Prostate gland (tissue), 2 donors: ENCODE results near the gene IQGAP2. TPM values are rescaled to one million over a fixed set of nuclear protein-coding genes. Genes with fewer than 3 reads are reported as not detected.

Experiments
- DNase-seq: peaks from one replicate; pipeline ENCODE4 v3.0.0-alpha.2; 2019; ENCODE audit warnings: low spot score
- H3K27ac ChIP-seq, 2 donors: fragments of 200-600 bp; sonication (generic); 2 replicates each; pipeline ENCODE4 v1.5.1; 2017 to 2019
- H3K27me3 ChIP-seq: fragments of 200-600 bp; sonication (generic); replicated peaks from 2 replicates; pipeline ENCODE4 v1.5.1; 2019; ENCODE audit not compliant: insufficient read depth
- H3K36me3 ChIP-seq, 2 donors: fragments of 200-600 bp; sonication (generic); 1 replicate in 1 of 2; 2 replicates in 1 of 2; pipeline versions ENCODE4 v1.5.1 to v1.8.1; 2017 to 2019
- H3K4me1 ChIP-seq: fragments of 200-600 bp; sonication (generic); replicated peaks from 2 replicates; pipeline ENCODE4 v1.5.1; 2019
- H3K4me3 ChIP-seq, 2 donors: fragments of 200-600 bp; sonication (generic); 2 replicates each; pipeline ENCODE4 v1.5.1; 2017 to 2019
- H3K9me3 ChIP-seq: fragments of 200-600 bp; sonication (generic); 2 replicates; pipeline ENCODE4 v1.5.1; 2017
- CTCF ChIP-seq, 4 experiments: fragments of 200-600 bp in 2 of 4; fragments of 450-650 bp in 2 of 4; sonication (generic) in 2 of 4; IDR thresholded peaks; 1 replicate in 3 of 4; 2 replicates in 1 of 4; pipeline ENCODE4 v1.5.1; 2016 to 2019; ENCODE audit warnings: antibody characterized with exemption in 4 of 4, mild to moderate bottlenecking in 2 of 4, moderate library complexity in 2 of 4
- POLR2A ChIP-seq: fragments of 450-650 bp; IDR thresholded peaks from one replicate; pipeline ENCODE4 v1.6.1; 2016; ENCODE audit warnings: antibody characterized with exemption, mild to moderate bottlenecking
- POLR2AphosphoS5 ChIP-seq: sonication (generic); formaldehyde crosslinking; IDR thresholded peaks from one replicate; pipeline ENCODE4 v1.6.1; 2017; ENCODE audit warnings: antibody characterized with exemption
- WGBS: methylation state at CpG from one replicate; pipeline ENCODE4 v1.1.5; 2018; 5-methylcytosine and 5-hydroxymethylcytosine counted together
- intact Hi-C: fragments of 100-400 bp; cut with DNase I; formaldehyde crosslinking; loops from one replicate; pipeline ENCODE4 v1.14.2; 2022
- total RNA-seq, 2 donors: library from RNA; depleted of rRNA; stranded (reverse); fragments of >200 nt; gene quantifications; one replicate each; pipeline ENCODE4 v1.1.0, GENCODE V29; 2016

The IQGAP2 gene
- total RNA-seq, 2 donors from 2014 or later: 41.5 to 64.9 TPM

DNA sequence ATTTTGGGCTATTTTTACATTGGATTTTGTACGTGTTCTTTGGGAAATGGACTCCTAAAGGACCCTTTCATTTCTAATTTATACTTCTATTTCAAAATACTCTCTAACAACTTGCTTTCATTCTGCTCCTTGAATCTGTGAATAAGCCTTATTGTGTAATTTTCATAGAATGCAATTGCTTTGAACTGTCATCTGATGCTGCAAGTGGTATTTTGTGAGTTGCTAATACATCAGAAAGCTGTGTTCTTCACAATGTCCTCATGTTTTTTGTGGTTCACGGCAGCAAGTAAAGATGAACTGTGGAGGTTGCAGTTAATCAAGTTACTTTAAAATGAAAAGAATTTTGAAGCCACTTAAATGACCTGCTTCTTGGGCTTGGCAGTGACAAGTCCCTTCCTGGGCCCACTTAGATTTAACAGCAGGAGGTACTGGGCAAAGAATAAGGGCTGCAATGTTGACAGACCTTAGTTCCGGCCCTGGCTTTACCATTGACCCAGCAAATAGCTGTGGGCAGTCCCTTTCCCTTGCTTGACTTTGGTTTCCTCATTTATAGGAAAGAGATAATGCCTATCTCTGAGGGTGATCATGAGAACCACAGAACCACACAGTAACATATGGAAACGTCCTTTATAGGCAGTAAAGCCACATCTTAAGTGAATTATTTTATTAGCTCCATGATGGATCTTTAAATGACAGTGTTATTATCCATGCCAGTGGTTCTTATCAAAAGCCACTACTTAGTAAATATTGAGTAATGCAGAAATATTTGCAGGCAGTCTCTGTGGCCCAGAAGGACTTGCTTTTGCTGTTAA is 54.8 kb downstream of the IQGAP2 start:
- H3K27me3 ChIP-seq: no peaks in the 10 kb centered on the region
- no peaks in the 10 kb centered on the region for H3K36me3 ChIP-seq
- no peak overlapping the region for H3K4me3 ChIP-seq
- 46% methylated on average over 4 of the region's 4 CpGs for WGBS
- intact Hi-C loops: no loop called here
- no peaks in the 10 kb centered on the region for H3K4me1 ChIP-seq
- no peak for TF ChIP-seq CTCF (IDR thresholded peaks at IDR 0.05)
- no peak for TF ChIP-seq POLR2AphosphoS5
- no peak for TF ChIP-seq POLR2A
- no peak for DNase-seq
- no peak overlapping the region for H3K27ac ChIP-seq
- H3K9me3 ChIP-seq: no peaks in the 10 kb centered on the region

GRCh38 chr5:76458486-76458830 is 55.4 kb downstream of the IQGAP2 start:
- TF ChIP-seq CTCF (IDR thresholded peaks at IDR 0.05) (no peak), POLR2A (no peak), POLR2AphosphoS5 (no peak)

GRCh38 chr5:76460104-76460503 is 57.0 kb downstream of the IQGAP2 start:
- Histone ChIP-seq H3K9me3 (no peaks in the 10 kb centered on the region), H3K4me3 (no peak overlapping the region), H3K36me3 (no peaks in the 10 kb centered on the region), H3K4me1 (no peaks in the 10 kb centered on the region), H3K27me3 (no peaks in the 10 kb centered on the region), H3K27ac (no peak overlapping the region)
- no peak for TF ChIP-seq CTCF (IDR thresholded peaks at IDR 0.05)
- WGBS: 98% methylated on average over 3 of the region's 3 CpGs
- intact Hi-C loops: no loop called here
- DNase-seq: no peak

More at GRCh38 chr5:76458486-76458830, 55.4 kb downstream of the IQGAP2 start:
- Histone ChIP-seq H3K9me3 (no peaks in the 10 kb centered on the region), H3K27ac (no peak overlapping the region), H3K4me1 (no peaks in the 10 kb centered on the region), H3K36me3 (no peaks in the 10 kb centered on the region), H3K27me3 (no peaks in the 10 kb centered on the region), H3K4me3 (no peak overlapping the region)
- DNase-seq: no peak
- WGBS: 93% methylated on average over 1 of the region's 1 CpG
- intact Hi-C loops: no loop called here

DNA sequence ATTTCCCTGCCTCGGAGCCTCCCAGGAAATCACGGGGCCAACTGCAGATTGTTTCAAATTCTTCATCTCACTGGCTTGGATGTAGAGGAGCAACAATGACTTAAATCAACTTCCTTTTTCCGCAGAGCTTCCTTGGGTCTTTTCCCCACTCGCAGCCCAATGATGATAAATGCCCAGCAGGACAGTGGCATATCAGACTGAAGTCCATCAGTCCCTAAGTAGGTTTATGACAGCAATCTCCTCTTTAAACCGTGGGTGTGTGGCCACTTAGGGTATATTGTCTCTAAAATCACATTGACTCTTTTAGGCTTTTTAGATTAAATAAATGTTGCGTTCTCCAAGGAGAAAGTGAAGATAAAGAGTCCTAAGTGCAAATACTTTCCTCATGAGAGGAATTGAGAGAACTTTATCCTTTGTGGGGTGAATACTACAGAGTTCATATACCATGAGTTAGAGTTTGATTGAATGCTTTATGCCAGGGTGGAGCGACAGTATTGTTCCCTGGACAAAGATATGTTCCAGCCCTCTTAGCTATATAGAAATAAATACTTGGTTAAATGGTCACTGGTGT is 59.1 kb downstream of the IQGAP2 start:
- DNase-seq: no peak
- H3K27me3 ChIP-seq: no peaks in the 10 kb centered on the region
- intact Hi-C loops: no loop called here
- WGBS: 88% methylated on average over 7 of the region's 7 CpGs
- H3K4me1 ChIP-seq: no peaks in the 10 kb centered on the region
- no peaks in the 10 kb centered on the region for H3K9me3 ChIP-seq
- TF ChIP-seq POLR2A (no peak), CTCF (IDR thresholded peaks at IDR 0.05) (no peak), POLR2AphosphoS5 (no peak)
- H3K27ac ChIP-seq: no peak overlapping the region
- H3K4me3 ChIP-seq: no peak overlapping the region
- H3K36me3 ChIP-seq: no peaks in the 10 kb centered on the region

DNA sequence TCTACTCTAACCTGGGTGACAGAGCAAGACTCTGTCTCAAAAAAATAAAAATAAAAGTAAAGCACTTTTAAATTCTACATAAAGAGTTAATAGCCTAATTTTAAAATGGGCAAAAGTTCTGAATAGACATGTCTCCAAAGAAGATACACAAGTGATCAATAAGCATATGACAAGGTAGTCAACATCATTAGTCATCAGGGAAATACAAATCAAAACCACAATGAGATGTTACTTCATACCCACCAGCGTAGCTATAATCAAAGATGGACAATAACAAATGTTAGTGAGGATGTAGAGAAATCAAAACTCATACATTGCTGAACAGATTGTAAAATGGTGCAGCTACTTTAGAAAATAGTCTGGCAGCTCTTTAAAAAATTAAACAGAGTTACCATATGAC is 64.1 kb downstream of the IQGAP2 start:
- H3K27me3 ChIP-seq: no peaks in the 10 kb centered on the region
- no peak overlapping the region for H3K27ac ChIP-seq
- intact Hi-C loops: no loop called here
- H3K9me3 ChIP-seq: no peaks in the 10 kb centered on the region
- H3K4me3 ChIP-seq: no peak overlapping the region
- TF ChIP-seq POLR2A (no peak), POLR2AphosphoS5 (no peak), CTCF (IDR thresholded peaks at IDR 0.05) (no peak)
- no peaks in the 10 kb centered on the region for H3K36me3 ChIP-seq
- DNase-seq: no peak
- peaks cover under 1% of the 10 kb centered on the region for H3K4me1 ChIP-seq
- WGBS: 90% methylated on average over 1 of the region's 1 CpG
